K562 (cell line): ENCODE measurements around the gene PGM3. TPM values are rescaled to one million over a fixed set of nuclear protein-coding genes. Genes with fewer than 3 reads are reported as not detected.

Experiments
- ATAC-seq: fragments of 200-7000 bp; cut with Tn5 transposase; 3 replicates; pipeline ENCODE4 v1.9.1; 2020; ENCODE audit warnings: moderate library complexity
- Bru-seq: library from RNA; stranded (reverse); fragments of 400-500 nt; gene quantifications from one replicate; lab custom pipeline; 2021; lab: Mats Ljungman, UMichigan
- BruChase-seq, 2 experiments: library from RNA; stranded (reverse); fragments of 400-500 nt; gene quantifications; one replicate each; lab custom pipeline; 2021; lab: Mats Ljungman, UMichigan
- BruUV-seq: library from RNA; stranded (reverse); fragments of 400-500 nt; replicated peaks from 2 replicates; lab custom pipeline; 2021; lab: Mats Ljungman, UMichigan
- CTCF ChIA-PET: fragments of 300-600 bp; formaldehyde crosslinking; extraction: SDS; loops from one replicate; lab custom pipeline; 2021; ENCODE audit warnings: low intra/inter-chr PET ratio; lab: Yijun Ruan, JAX
- POLR2A ChIA-PET: fragments of 300-600, 350-650 bp; sonication (Branson Sonifier 250); formaldehyde crosslinking; extraction: SDS; loops from one replicate; lab custom pipeline; 2021; ENCODE audit warnings: antibody characterized with exemption, inconsistent platforms; lab: Yijun Ruan, JAX
- DNase-seq, 4 experiments: peaks; one replicate each; pipeline versions ENCODE4 v3.0.0 to v3.0.0-alpha.2; 2011 to 2018; ENCODE audit warnings: low spot score in 3 of 4, mixed read lengths in 3 of 4; ENCODE audit errors: extremely low read depth in 1 of 4
- FAIRE-seq: peaks from 2 replicates; lab custom pipeline; 2011; peaks lifted over from hg19 to GRCh38; lab: Jason Lieb, UNC
- H2AFZ ChIP-seq: 2 replicates; pipeline ENCODE4 v1.6.0; 2011; ENCODE audit warnings: low read depth, low read length, control low read depth, inconsistent platforms
- H3K27ac ChIP-seq: fragments of 200-600 bp; 3 replicates; pipeline ENCODE4 v1.8.0; 2011; ENCODE audit warnings: low read depth, mild to moderate bottlenecking, control low read depth, inconsistent platforms, low read length, moderate library complexity, mixed read lengths; ENCODE audit errors: extremely low read depth
- H3K27me3 ChIP-seq, 2 experiments: fragments of 300-600 bp in 1 of 2; 2 replicates in 1 of 2; 3 replicates in 1 of 2; pipeline versions ENCODE4 v1.6.0 to v1.8.0; 2011; ENCODE audit warnings: inconsistent platforms in 2 of 2, low read length in 2 of 2, mild to moderate bottlenecking in 1 of 2, mixed read lengths in 1 of 2, moderate library complexity in 1 of 2; ENCODE audit not compliant: control insufficient read depth in 2 of 2, insufficient read depth in 2 of 2
- H3K36me3 ChIP-seq: fragments of 300-600 bp; 3 replicates; pipeline ENCODE4 v1.8.0; 2011; ENCODE audit warnings: mild to moderate bottlenecking, low read length, inconsistent platforms; ENCODE audit not compliant: control insufficient read depth, insufficient read depth
- H3K4me1 ChIP-seq, 2 experiments: fragments of 200-600 bp in 1 of 2; replicated peaks in 1 of 2; 2 replicates in 1 of 2; 3 replicates in 1 of 2; pipeline versions ENCODE4 v1.5.1 to v1.8.0; 2011; ENCODE audit warnings: inconsistent platforms in 2 of 2, low read length in 2 of 2, mild to moderate bottlenecking in 1 of 2, mixed read lengths in 1 of 2, moderate library complexity in 1 of 2; ENCODE audit not compliant: control insufficient read depth in 2 of 2, insufficient read depth in 2 of 2
- H3K4me2 ChIP-seq: 2 replicates; pipeline ENCODE4 v1.6.1; 2011; ENCODE audit warnings: low read length, control low read depth, inconsistent platforms, mixed read lengths; ENCODE audit not compliant: insufficient read depth
- H3K4me3 ChIP-seq: fragments of 200-600 bp; sonication (generic), shearing (Covaris generic); 2 replicates; pipeline ENCODE4 v1.5.1; 2016; ENCODE audit warnings: control low read depth, inconsistent platforms
- H3K79me2 ChIP-seq: fragments of 200-600 bp; 3 replicates; pipeline ENCODE4 v1.8.0; 2011; ENCODE audit warnings: low read length, inconsistent platforms; ENCODE audit not compliant: control insufficient read depth, insufficient read depth
- H3K9ac ChIP-seq, 2 experiments: 2 replicates each; pipeline versions ENCODE4 v1.6.0 to v1.6.1; 2011; ENCODE audit warnings: low read depth in 2 of 2, low read length in 2 of 2, control low read depth in 1 of 2, inconsistent platforms in 1 of 2, mild to moderate bottlenecking in 1 of 2, mixed read lengths in 1 of 2; ENCODE audit not compliant: insufficient read depth in 1 of 2
- H3K9me1 ChIP-seq: one replicate; pipeline ENCODE4 v1.6.0; 2011; ENCODE audit warnings: inconsistent platforms, mild to moderate bottlenecking, low read length, moderate library complexity; ENCODE audit not compliant: control insufficient read depth, insufficient read depth
- H3K9me3 ChIP-seq: replicated peaks from 2 replicates; pipeline ENCODE4 v1.5.1; 2011; ENCODE audit warnings: low read depth, low read length, inconsistent platforms; ENCODE audit not compliant: control insufficient read depth, insufficient read depth
- H4K20me1 ChIP-seq: replicated peaks from 2 replicates; pipeline ENCODE4 v1.6.1; 2011; ENCODE audit warnings: low read length, inconsistent platforms, mixed read lengths; ENCODE audit not compliant: control insufficient read depth, insufficient read depth
- GTF2F1 ChIP-seq: IDR thresholded peaks from 2 replicates; pipeline ENCODE4 v1.6.1; 2011; ENCODE audit warnings: low read depth, low read length, improper control_type of control experiment
- HDAC1 ChIP-seq, 2 experiments: fragments of 450-650 bp; IDR thresholded peaks; 2 replicates each; pipeline ENCODE4 v1.6.1; 2016 to 2017; ENCODE audit warnings: inconsistent platforms in 1 of 2, mild to moderate bottlenecking in 1 of 2, moderate library complexity in 1 of 2
- HNRNPUL1 ChIP-seq: fragments of 200-400 bp; formaldehyde crosslinking; IDR thresholded peaks from 2 replicates; pipeline ENCODE4 v1.6.1; 2017; ENCODE audit warnings: low read length
- NCOA2 ChIP-seq, 2 experiments: fragments of 450-650 bp; IDR thresholded peaks; 2 replicates each; pipeline ENCODE4 v1.6.1; 2018; ENCODE audit warnings: mild to moderate bottlenecking in 2 of 2, moderate library complexity in 1 of 2; ENCODE audit not compliant: partially characterized antibody in 2 of 2
- NFE2L1 ChIP-seq: fragments of 450-650 bp; IDR thresholded peaks from 2 replicates; pipeline ENCODE4 v1.6.1; 2016; ENCODE audit warnings: missing genetic modification characterization, low read depth, mild to moderate bottlenecking, missing compliant biosample characterization, moderate library complexity, borderline replicate concordance
- RUNX1 ChIP-seq: sonication (generic); IDR thresholded peaks from 2 replicates; pipeline ENCODE4 v1.6.1; 2016; ENCODE audit warnings: antibody characterized with exemption, low read depth
- YY1 ChIP-seq, 3 experiments: IDR thresholded peaks; 2 replicates each; pipeline ENCODE4 v1.6.1; 2011; ENCODE audit warnings: low read length in 2 of 3, mild to moderate bottlenecking in 2 of 3, moderate library complexity in 2 of 3, borderline replicate concordance in 1 of 3, control low read depth in 1 of 3, low read depth in 1 of 3; ENCODE audit not compliant: insufficient read depth in 3 of 3, insufficient replicate concordance in 2 of 3, control insufficient read depth in 1 of 3, insufficient read length in 1 of 3; ENCODE audit errors: extremely low read depth in 1 of 3
- ZNF121 ChIP-seq: sonication (generic); formaldehyde crosslinking; conservative IDR thresholded peaks from 2 replicates; pipeline ENCODE4 v1.8.0; 2022; ENCODE audit warnings: missing genetic modification reagents
- ZNF444 ChIP-seq: fragments of 250-450 bp; sonication (Bioruptor Pico); IDR thresholded peaks from 2 replicates; pipeline ENCODE4 v1.4.0; 2020; ENCODE audit warnings: mild to moderate bottlenecking, moderate library complexity
- WGBS: fragments of 100-300 bp; shearing (Covaris generic); methylation state at CpG from one replicate; pipeline ENCODE4 v1.1.6; 2016; ENCODE audit warnings: low coverage, mixed read lengths; ENCODE audit not compliant: insufficient coverage; ENCODE audit errors: missing lambda C conversion rate; 5-methylcytosine and 5-hydroxymethylcytosine counted together
- in situ Hi-C: fragments of 300-500 bp; cut with MboI; formaldehyde crosslinking; loops from 4 replicates; pipeline ENCODE4 v1.15.0; 2018; ENCODE audit warnings: inconsistent platforms, mixed read lengths
- intact Hi-C: fragments of 100-400 bp; cut with micrococcal nuclease; formaldehyde crosslinking; loops from 2 replicates; pipeline ENCODE4 v1.14.2; 2022
- long read RNA-seq, 3 experiments: library from polyadenylated mRNA in 2 of 3; library from RNA in 1 of 3; unstranded in 2 of 3; stranded (forward) in 1 of 3; transcript quantifications; one replicate each; pipeline ENCODE4 v2.0.0, GENCODE V29; 2019 to 2022
- polyA minus RNA-seq, 3 experiments: library from RNA; depleted of rRNA, polyadenylated mRNA; stranded (reverse); fragments of >200 nt; gene quantifications; 2 replicates each; pipeline ENCODE4 v1.2.3, GENCODE V29; 2011
- polyA plus RNA-seq, 8 experiments: library from polyadenylated mRNA; depleted of rRNA in 4 of 8; stranded (reverse) in 5 of 8; unstranded in 3 of 8; fragments of >200 nt; fragmentation: Nextera tagmentation in 2 of 8; fragmentation: Illumina TruSeq in 1 of 8; extraction: Ambion mirVana in 2 of 8; extraction: Trizol in 1 of 8; gene quantifications; 2 replicates each; pipeline versions ENCODE4 v1.2.1 to v1.2.3, GENCODE V29; 2011 to 2014; ENCODE audit warnings: inconsistent platforms in 1 of 8, missing spikeins in 1 of 8
- total RNA-seq, 7 experiments: library from RNA; depleted of rRNA in 6 of 7; stranded (reverse); fragments of >200 nt in 6 of 7; fragmentation: Illumina TruSeq in 2 of 7; extraction: Trizol in 2 of 7; gene quantifications; 2 replicates each; pipeline versions ENCODE4 v1.2.1 to v1.2.3, GENCODE V29; 2011 to 2021; ENCODE audit warnings: low replicate concordance in 1 of 7
- TF ChIP-seq, protein P1 (sequence below), 2 experiments: fragments of 450-650 bp; conservative IDR thresholded peaks; 2 replicates each; pipeline ENCODE4 v1.6.1; 2017; ENCODE audit warnings: mild to moderate bottlenecking in 2 of 2, moderate library complexity in 2 of 2

PGM3 gene, protein sequence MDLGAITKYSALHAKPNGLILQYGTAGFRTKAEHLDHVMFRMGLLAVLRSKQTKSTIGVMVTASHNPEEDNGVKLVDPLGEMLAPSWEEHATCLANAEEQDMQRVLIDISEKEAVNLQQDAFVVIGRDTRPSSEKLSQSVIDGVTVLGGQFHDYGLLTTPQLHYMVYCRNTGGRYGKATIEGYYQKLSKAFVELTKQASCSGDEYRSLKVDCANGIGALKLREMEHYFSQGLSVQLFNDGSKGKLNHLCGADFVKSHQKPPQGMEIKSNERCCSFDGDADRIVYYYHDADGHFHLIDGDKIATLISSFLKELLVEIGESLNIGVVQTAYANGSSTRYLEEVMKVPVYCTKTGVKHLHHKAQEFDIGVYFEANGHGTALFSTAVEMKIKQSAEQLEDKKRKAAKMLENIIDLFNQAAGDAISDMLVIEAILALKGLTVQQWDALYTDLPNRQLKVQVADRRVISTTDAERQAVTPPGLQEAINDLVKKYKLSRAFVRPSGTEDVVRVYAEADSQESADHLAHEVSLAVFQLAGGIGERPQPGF
- 90.0 and 184 TPM in 2 replicates for total RNA-seq (2011; cell fraction: chromatin; rRNA removed; ENCODE audit: low replicate concordance)
- 52.2 and 54.9 TPM in 2 replicates for total RNA-seq (2011; cell fraction: nucleolus; rRNA removed)
- 80.7 and 101 TPM in 2 replicates for total RNA-seq (2011; cell fraction: nucleoplasm; rRNA removed)
- 19.1 TPM in 2 replicates for total RNA-seq (2014; rRNA removed)
- 54.5 and 62.2 TPM in 2 replicates for total RNA-seq (2014; rRNA removed; fragmentation: Illumina TruSeq; extraction: Trizol)
- 32.2 and 36.6 TPM in 2 replicates for total RNA-seq (2015; rRNA removed; fragmentation: Illumina TruSeq; extraction: Trizol)
- total RNA-seq (2021): 49.0 and 50.5 TPM in 2 replicates
- polyA plus RNA-seq (2011; rRNA removed): 81.8 and 87.7 TPM in 2 replicates
- 13.6 and 29.2 TPM in 2 replicates for polyA plus RNA-seq (2011; cell fraction: cytosol; rRNA removed)
- 51.7 and 119 TPM in 2 replicates for polyA plus RNA-seq (2011; cell fraction: nucleus; rRNA removed)
- 37.9 and 42.6 TPM in 2 replicates for polyA plus RNA-seq (2012)
- polyA plus RNA-seq (2014; fragmentation: Illumina TruSeq; extraction: Trizol): 28.4 and 30.5 TPM in 2 replicates
- 100 to 1,000 TPM in 1 of 2 experiments, 10 to 100 TPM in 1; 75.3 to 107 TPM for polyA plus RNA-seq (2014; fragmentation: Nextera tagmentation; extraction: Ambion mirVana)
- 21.2 and 21.7 TPM in 2 replicates for polyA plus RNA-seq (2014; rRNA removed)
- polyA minus RNA-seq (2011; rRNA and poly(A)+ RNA removed): 288 and 342 TPM in 2 replicates
- polyA minus RNA-seq (2011; cell fraction: cytosol; rRNA and poly(A)+ RNA removed): 46.5 and 54.5 TPM in 2 replicates
- 59.1 and 142 TPM in 2 replicates for polyA minus RNA-seq (2011; cell fraction: nucleus; rRNA and poly(A)+ RNA removed)
- percentile 91 among the genes with signal in this experiment for Bru-seq, nascent RNA
- BruChase-seq, experiment 1, labeled RNA remaining after a 2-hour chase: percentile 94 among the genes with signal in this experiment
- percentile 95 among the genes with signal in this experiment for BruChase-seq, experiment 2, labeled RNA remaining after a 6-hour chase
- long read RNA-seq, experiment 1, full-length matches to known transcripts: 151 of 191 reads
- long read RNA-seq, experiment 1, partial matches to known transcripts: 22 of 191 reads
- long read RNA-seq, experiment 1, other reads (novel, unspliced or antisense): 18 of 191 reads
- long read RNA-seq, experiment 2, full-length matches to known transcripts: 4 of 28 reads
- long read RNA-seq, experiment 2, partial matches to known transcripts: 2 of 28 reads
- long read RNA-seq, experiment 2, other reads (novel, unspliced or antisense): 22 of 28 reads
- long read RNA-seq, experiment 3, full-length matches to known transcripts: 56 of 73 reads
- long read RNA-seq, experiment 3, partial matches to known transcripts: 7 of 73 reads
- long read RNA-seq, experiment 3, other reads (novel, unspliced or antisense): 10 of 73 reads

DNA sequence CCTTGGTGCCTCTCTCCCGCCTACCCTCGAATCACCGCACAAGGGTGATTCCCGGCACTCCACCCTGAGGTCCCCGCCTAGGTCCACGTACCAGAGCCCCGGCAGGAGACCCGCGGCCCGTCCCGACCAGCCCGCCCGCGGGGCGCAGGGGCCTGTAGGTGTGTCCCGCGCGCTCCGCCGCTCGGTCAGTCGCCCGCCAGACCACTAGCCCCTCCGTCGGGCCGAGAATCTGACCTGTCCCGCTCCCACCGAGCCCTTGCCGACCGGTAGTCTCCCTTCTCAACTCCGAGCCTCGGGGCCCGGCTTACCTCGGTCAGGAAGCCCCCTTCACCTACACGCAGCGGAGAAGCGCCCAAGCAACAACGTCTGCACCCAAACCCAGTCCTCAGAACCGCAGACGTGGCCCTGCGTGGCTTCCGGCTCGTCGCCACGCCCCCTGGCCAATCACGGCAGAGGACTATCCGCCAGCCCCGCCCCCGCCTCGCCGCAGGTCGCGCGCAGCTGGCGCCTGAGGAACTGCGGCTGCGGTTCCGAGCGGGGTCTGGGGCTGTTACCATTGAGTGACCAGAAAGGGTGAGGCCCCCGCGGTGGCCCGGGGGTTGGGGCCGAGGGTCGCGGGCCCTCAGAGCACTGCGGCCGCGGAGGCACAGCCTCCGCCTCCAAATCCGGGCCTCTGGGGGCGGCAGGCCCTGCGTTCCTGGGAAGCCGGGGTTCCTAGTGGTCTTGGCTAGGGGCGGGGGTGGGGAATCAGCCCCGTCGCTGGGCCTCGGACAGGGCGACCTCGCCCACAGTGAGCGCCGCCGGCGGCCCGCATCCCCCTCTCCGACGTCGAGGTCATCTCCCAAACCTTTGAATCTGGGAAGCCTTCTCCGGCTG, at the start of gene PGM3, which contains the start of gene RWDD2A:
TSS of gene PGM3 (minus strand) at position 395 of the 876 bp plus-strand sequence. CDS start 2,253 bp downstream, outside the sequence.
TSS of gene RWDD2A (plus strand) at position 487 of the 876 bp plus-strand sequence. CDS start 1,095 bp downstream, outside the sequence.
- peak; percentile 94 to 96 (median 96) for DNase-seq
- TF ChIP-seq, protein P1, sequence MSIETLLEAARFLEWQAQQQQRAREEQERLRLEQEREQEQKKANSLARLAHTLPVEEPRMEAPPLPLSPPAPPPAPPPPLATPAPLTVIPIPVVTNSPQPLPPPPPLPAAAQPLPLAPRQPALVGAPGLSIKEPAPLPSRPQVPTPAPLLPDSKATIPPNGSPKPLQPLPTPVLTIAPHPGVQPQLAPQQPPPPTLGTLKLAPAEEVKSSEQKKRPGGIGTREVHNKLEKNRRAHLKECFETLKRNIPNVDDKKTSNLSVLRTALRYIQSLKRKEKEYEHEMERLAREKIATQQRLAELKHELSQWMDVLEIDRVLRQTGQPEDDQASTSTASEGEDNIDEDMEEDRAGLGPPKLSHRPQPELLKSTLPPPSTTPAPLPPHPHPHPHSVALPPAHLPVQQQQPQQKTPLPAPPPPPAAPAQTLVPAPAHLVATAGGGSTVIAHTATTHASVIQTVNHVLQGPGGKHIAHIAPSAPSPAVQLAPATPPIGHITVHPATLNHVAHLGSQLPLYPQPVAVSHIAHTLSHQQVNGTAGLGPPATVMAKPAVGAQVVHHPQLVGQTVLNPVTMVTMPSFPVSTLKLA (conservative IDR thresholded peaks at IDR 0.05): peak; percentile 73 to 85
- TF ChIP-seq ZNF121 (CRISPR knock-in tag) (no peak), ZNF444 (no peak), NFE2L1 (tag) (no peak), NCOA2 (IDR thresholded peaks at IDR 0.05; ENCODE audit: partially characterized antibody in 2 of 2) (no peak), HNRNPUL1 (no peak), GTF2F1 (no peak), RUNX1 (no peak), HDAC1 (IDR thresholded peaks at IDR 0.05) (peak in 1 of 2 experiments; percentile 94; a peak in 2 of 4 replicates), YY1 (IDR thresholded peaks at IDR 0.05; ENCODE audit: borderline replicate concordance in 1 of 3, control insufficient read depth in 1 of 3, extremely low read depth in 1 of 3, insufficient read depth in 3 of 3, insufficient read length in 1 of 3, insufficient replicate concordance in 2 of 3, low read depth in 1 of 3, low read length in 2 of 3) (peak in 1 of 3 experiments; percentile 20)

More for the DNA sequence above, at the start of gene PGM3, which contains the start of gene RWDD2A:
- BruUV-seq: TSS peak; percentile 48
- peak within 1 kb of the TSS; percentile 85 to 92 for H3K9ac ChIP-seq
- peak; percentile 98 for ATAC-seq
- H4K20me1 ChIP-seq: 0 out of 2 replicates have a peak, but pooled peaks cover 3% of the 10 kb centered on the region
- in situ Hi-C loops: loop anchor here (25.0 kb wide), 1 partner anchor 956 kb away; the partner anchor contains the start of gene IBTK
- no peaks in the 10 kb centered on the region for H3K27me3 ChIP-seq
- peak within 1 kb of the TSS; percentile 97 for H3K4me3 ChIP-seq
- intact Hi-C loops: loop anchor here (2.0 kb wide), 1 partner anchor 124 kb away; no protein-coding TSS in a partner anchor
- H3K9me1 ChIP-seq: no peaks in the 10 kb centered on the region
- POLR2A ChIA-PET: interaction anchor here (0.7 to 1.0 kb wide), 3 partner anchors 9 to 11 kb away, joined by 3 read pairs; no protein-coding TSS in a partner anchor
- under 1% methylated on average over 72 of the region's 88 CpGs for WGBS
- H3K79me2 ChIP-seq: peaks cover 42% of the 10 kb centered on the region
- peak; percentile 85 for FAIRE-seq
- peak within 1 kb of the TSS; percentile 98 for H2AFZ ChIP-seq
- CTCF ChIA-PET: no interaction called here
- peaks cover 6 to 14% of the 10 kb centered on the region in 2 experiments; a peak in 4 of 5 replicates for H3K4me1 ChIP-seq
- H3K27ac ChIP-seq: peak within 1 kb of the TSS; percentile 87
- H3K9me3 ChIP-seq: no peaks in the 10 kb centered on the region
- H3K4me2 ChIP-seq: peak within 1 kb of the TSS; percentile 88
- H3K36me3 ChIP-seq: peaks cover 40% of the 10 kb centered on the region
